HepG2 (cell line): Measurements from ENCODE around the gene LCK. TPM values are rescaled to one million over a fixed set of nuclear protein-coding genes. Genes with fewer than 3 reads are reported as not detected.

Experiments
- ATAC-seq: fragments of 200-7000 bp; cut with Tn5 transposase; 3 replicates; pipeline ENCODE4 v1.9.1; 2020; ENCODE audit warnings: mild to moderate bottlenecking, moderate library complexity
- BruUV-seq: library from RNA; stranded (reverse); fragments of 400-500 nt; replicated peaks from 2 replicates; lab custom pipeline; 2021; lab: Mats Ljungman, UMichigan
- CTCF ChIA-PET: fragments of 300-600 bp; formaldehyde crosslinking; extraction: SDS; loops from one replicate; lab custom pipeline; 2021; ENCODE audit warnings: low total read pairs, inconsistent platforms, low intra/inter-chr PET ratio; lab: Yijun Ruan, JAX
- POLR2A ChIA-PET: fragments of 350-600 bp; sonication (Branson Sonifier 250); formaldehyde crosslinking; loops from one replicate; lab custom pipeline; 2020; ENCODE audit warnings: antibody characterized with exemption, inconsistent platforms; lab: Yijun Ruan, JAX
- DNase-seq: peaks from one replicate; pipeline ENCODE4 v3.0.0-alpha.2; 2015; ENCODE audit warnings: low spot score
- FAIRE-seq: peaks from 3 replicates; lab custom pipeline; 2011; peaks lifted over from hg19 to GRCh38; lab: Jason Lieb, UNC
- H2AFZ ChIP-seq: one replicate; pipeline ENCODE4 v1.6.1; 2011; ENCODE audit warnings: low read length, inconsistent platforms
- H3K27ac ChIP-seq: fragments of 300-600 bp; 3 replicates; pipeline ENCODE4 v1.8.0; 2011; ENCODE audit warnings: mixed run types, mild to moderate bottlenecking, mixed read lengths, low read length, inconsistent platforms; ENCODE audit not compliant: insufficient read depth; ENCODE audit errors: extremely low read length
- H3K27me3 ChIP-seq, 2 experiments: fragments of 200-600 bp in 1 of 2; 2 replicates in 1 of 2; 3 replicates in 1 of 2; pipeline versions ENCODE4 v1.6.0 to v1.8.0; 2011; ENCODE audit warnings: low read length in 2 of 2, mild to moderate bottlenecking in 2 of 2, moderate library complexity in 2 of 2, inconsistent platforms in 1 of 2; ENCODE audit not compliant: insufficient read depth in 2 of 2, control insufficient read depth in 1 of 2
- H3K36me3 ChIP-seq, 2 experiments: fragments of 200-600 bp in 1 of 2; replicated peaks in 1 of 2; 2 replicates in 1 of 2; 3 replicates in 1 of 2; pipeline versions ENCODE4 v1.5.1 to v1.8.0; 2011; ENCODE audit warnings: low read length in 2 of 2, inconsistent platforms in 1 of 2; ENCODE audit not compliant: insufficient read depth in 2 of 2, control insufficient read depth in 1 of 2
- H3K4me1 ChIP-seq: 2 replicates; pipeline ENCODE4 v1.5.1; 2012; ENCODE audit warnings: low read length, inconsistent platforms; ENCODE audit not compliant: insufficient read depth
- H3K4me2 ChIP-seq: 2 replicates; pipeline ENCODE4 v1.6.0; 2011; ENCODE audit warnings: low read depth, low read length, inconsistent platforms
- H3K4me3 ChIP-seq, 3 experiments: fragments of 200-600 bp in 1 of 3; sonication (generic), shearing (Covaris generic) in 1 of 3; replicated peaks in 1 of 3; 2 replicates each; pipeline ENCODE4 v1.5.1; 2011 to 2016; ENCODE audit warnings: low read length in 3 of 3, inconsistent platforms in 2 of 3, low read depth in 2 of 3, mild to moderate bottlenecking in 2 of 3, control low read depth in 1 of 3, mixed read lengths in 1 of 3; ENCODE audit not compliant: insufficient read depth in 1 of 3
- H3K79me2 ChIP-seq: one replicate; pipeline ENCODE4 v1.6.1; 2011; ENCODE audit warnings: low read length, inconsistent platforms; ENCODE audit not compliant: insufficient read depth
- H3K9ac ChIP-seq: 2 replicates; pipeline ENCODE4 v1.6.0; 2011; ENCODE audit warnings: mild to moderate bottlenecking, low read depth, low read length, inconsistent platforms; ENCODE audit not compliant: insufficient read depth
- H3K9me3 ChIP-seq: 2 replicates; pipeline ENCODE4 v1.5.1; 2012; ENCODE audit warnings: mild to moderate bottlenecking, low read length
- H4K20me1 ChIP-seq: 2 replicates; pipeline ENCODE4 v1.6.0; 2011; ENCODE audit warnings: inconsistent platforms, mild to moderate bottlenecking, low read length, moderate library complexity; ENCODE audit not compliant: insufficient read depth
- BCL6 ChIP-seq: IDR thresholded peaks from 2 replicates; pipeline ENCODE4 v1.6.1; 2016; ENCODE audit warnings: missing genetic modification reagents, missing compliant biosample characterization
- GATA4 ChIP-seq: sonication (generic); IDR thresholded peaks from 2 replicates; pipeline ENCODE4 v1.6.1; 2016; ENCODE audit warnings: antibody characterized with exemption, low read depth, borderline replicate concordance
- KDM1A ChIP-seq: IDR thresholded peaks from 2 replicates; pipeline ENCODE4 v1.6.1; 2016; ENCODE audit warnings: missing compliant biosample characterization
- POLR2A ChIP-seq, 2 experiments: IDR thresholded peaks; 2 replicates each; pipeline ENCODE4 v1.6.1; 2011; ENCODE audit warnings: low read depth in 2 of 2, low read length in 2 of 2, mild to moderate bottlenecking in 1 of 2, moderate library complexity in 1 of 2; ENCODE audit not compliant: insufficient read depth in 1 of 2
- ZC3H13 ChIP-seq: sonication (generic); formaldehyde crosslinking; IDR thresholded peaks from 2 replicates; pipeline ENCODE4 v1.8.1; 2023; ENCODE audit warnings: mild to moderate bottlenecking, missing genetic modification reagents, moderate library complexity
- ZNF121 ChIP-seq: sonication (generic); formaldehyde crosslinking; IDR thresholded peaks from 2 replicates; pipeline ENCODE4 v1.5.0; 2020; ENCODE audit warnings: mild to moderate bottlenecking, missing genetic modification reagents
- ZNF350 ChIP-seq: sonication (generic); formaldehyde crosslinking; IDR thresholded peaks from 2 replicates; pipeline ENCODE4 v1.4.0; 2020; ENCODE audit warnings: mild to moderate bottlenecking, low read depth, missing genetic modification reagents, borderline replicate concordance
- ZNF589 ChIP-seq: sonication (generic); formaldehyde crosslinking; conservative IDR thresholded peaks from 2 replicates; pipeline ENCODE4 v1.8.0; 2022; ENCODE audit warnings: mild to moderate bottlenecking, moderate library complexity, missing genetic modification reagents
- ZNF709 ChIP-seq: sonication (generic); formaldehyde crosslinking; IDR thresholded peaks from 2 replicates; pipeline ENCODE4 v1.5.0; 2020; ENCODE audit warnings: mild to moderate bottlenecking, missing genetic modification reagents
- WGBS: methylation state at CpG from one replicate; pipeline ENCODE4 v1.1.6; 2017; ENCODE audit warnings: low lambda C conversion rate; 5-methylcytosine and 5-hydroxymethylcytosine counted together
- in situ Hi-C: cut with HindIII; loops from 2 replicates; pipeline ENCODE4 v1.10.0; 2017; ENCODE audit warnings: low pct_unique_long_range_greater_than_20kb; ENCODE audit not compliant: extremely low pct_ligation_motif_present
- intact Hi-C: fragments of 100-400 bp; cut with micrococcal nuclease; formaldehyde crosslinking; loops from one replicate; pipeline ENCODE4 v1.10.0; 2022; ENCODE audit not compliant: unreplicated experiment
- polyA plus RNA-seq, 8 experiments: library from polyadenylated mRNA; depleted of rRNA in 3 of 8; stranded (reverse) in 7 of 8; unstranded in 1 of 8; fragments of >200 nt; fragmentation: Illumina TruSeq in 4 of 8; extraction: Trizol in 4 of 8; gene quantifications; 2 replicates each; pipeline versions ENCODE4 v1.2.1 to v1.2.3, GENCODE V29; 2011 to 2016; ENCODE audit warnings: low read depth in 4 of 8, missing spikeins in 1 of 8, mixed read lengths in 1 of 8; ENCODE audit not compliant: insufficient read depth in 1 of 8
- total RNA-seq, 5 experiments: library from RNA; depleted of rRNA; stranded (reverse); fragments of >200 nt; fragmentation: Illumina TruSeq; extraction: Trizol; gene quantifications; 2 replicates each; pipeline ENCODE4 v1.2.3, GENCODE V29; 2016; ENCODE audit warnings: low read depth in 1 of 5
- TF ChIP-seq, protein P1 (sequence below): sonication (generic); formaldehyde crosslinking; IDR thresholded peaks from 2 replicates; pipeline ENCODE4 v1.4.0; 2020; ENCODE audit warnings: missing genetic modification reagents

LCK gene
- total and polyA plus RNA-seq, 2 of the 13 experiments (the other 11 are each of a cell fraction or from before 2014, with no cell fraction given) = 0.93 to 1.8 TPM

DNA sequence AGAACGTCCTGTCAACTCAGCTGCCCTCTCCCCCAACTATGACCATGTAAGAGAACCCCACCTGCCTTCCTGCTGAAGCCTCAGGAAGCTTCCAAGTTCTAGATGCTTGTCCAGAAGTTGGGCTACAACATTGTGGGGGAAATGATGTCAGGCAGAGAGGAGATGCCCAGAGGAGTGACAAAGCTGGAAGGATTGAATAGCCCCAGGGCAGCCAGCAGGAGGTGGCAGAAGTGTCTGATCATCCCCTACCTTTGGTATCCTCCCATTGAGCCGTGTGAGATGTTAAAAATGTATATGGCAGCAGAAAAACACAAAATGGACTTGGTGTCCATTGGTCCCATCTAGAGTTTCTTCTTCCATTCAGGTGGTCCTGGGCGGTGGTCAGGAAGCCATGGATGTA is 22.3 kb upstream of the LCK start:
- no peak overlapping the region for H2AFZ ChIP-seq
- peaks cover 6% of the 10 kb centered on the region for H3K79me2 ChIP-seq
- H3K4me2 ChIP-seq = no peak overlapping the region
- ATAC-seq (no peak), DNase-seq (no peak), FAIRE-seq (no peak)
- H3K27ac ChIP-seq = no peak overlapping the region
- WGBS = 94% methylated on average over 3 of the region's 3 CpGs
- peaks cover 6% of the 10 kb centered on the region for H3K4me1 ChIP-seq
- no TSS peak for BruUV-seq
- ChIA-PET POLR2A (interaction anchor here (3.3 kb wide), 1 partner anchor 13 kb away, joined by 12 read pairs; no protein-coding TSS in a partner anchor), CTCF (no interaction called here)
- in situ Hi-C loops (no loop called here), intact Hi-C loops (no loop called here)
- H3K4me3 ChIP-seq = no peak overlapping the region
- no peaks in the 10 kb centered on the region for H4K20me1 ChIP-seq
- no peaks in the 10 kb centered on the region for H3K9me3 ChIP-seq
- H3K27me3 ChIP-seq = no peaks in the 10 kb centered on the region
- TF ChIP-seq ZNF709 (CRISPR knock-in tag) = no peak
- no peak for TF ChIP-seq ZNF350 (CRISPR knock-in tag)
- no peak for TF ChIP-seq ZNF121
- no peak for TF ChIP-seq GATA4
- TF ChIP-seq ZC3H13 (CRISPR knock-in tag) = no peak
- TF ChIP-seq BCL6 (CRISPR knock-in tag) = no peak
- no peak for TF ChIP-seq ZNF589 (CRISPR knock-in tag)
- no peak for TF ChIP-seq KDM1A (CRISPR knock-in tag)
- no peak overlapping the region for H3K9ac ChIP-seq
- H3K36me3 ChIP-seq = peaks cover 26 to 51% of the 10 kb centered on the region in 2 experiments

DNA sequence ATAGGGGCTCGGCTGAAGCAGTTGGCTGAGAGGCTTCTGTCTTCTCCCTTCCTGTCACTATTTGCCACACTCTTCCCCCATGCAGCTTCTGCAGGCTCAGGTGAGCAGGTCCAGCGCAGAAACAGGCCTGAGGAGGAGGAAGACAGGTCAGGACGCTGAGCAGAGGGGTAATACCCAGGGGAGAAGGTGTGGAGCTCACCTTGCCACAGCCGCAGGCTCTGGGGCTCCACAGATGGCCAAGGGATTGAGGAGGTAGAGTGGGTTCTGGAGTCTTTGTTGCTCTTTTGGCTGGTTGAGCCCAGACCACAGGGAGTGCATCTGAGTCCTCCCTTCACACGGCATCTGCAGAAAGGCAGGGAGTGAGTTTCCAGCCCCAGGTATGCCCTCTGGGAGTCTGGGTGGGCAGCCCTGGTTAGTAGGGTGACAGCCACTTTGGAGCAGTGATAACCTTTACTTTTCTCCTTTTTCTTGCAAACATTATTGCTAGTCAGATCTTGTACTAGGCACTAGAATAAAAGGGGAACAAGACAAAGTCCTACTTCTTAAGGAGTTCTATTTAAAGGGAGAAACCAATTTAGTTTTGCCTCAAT is 19.1 kb upstream of the LCK start:
- intact Hi-C loops = no loop called here
- Histone ChIP-seq H3K9ac (no peak overlapping the region), H3K36me3 (peaks cover 18 to 34% of the 10 kb centered on the region in 2 experiments), H3K79me2 (no peaks in the 10 kb centered on the region), H3K27me3 (no peaks in the 10 kb centered on the region), H4K20me1 (no peaks in the 10 kb centered on the region), H2AFZ (no peak overlapping the region), H3K4me2 (no peak overlapping the region), H3K4me3 (no peak overlapping the region), H3K9me3 (no peaks in the 10 kb centered on the region), H3K4me1 (peaks cover 14% of the 10 kb centered on the region), H3K27ac (no peak overlapping the region)
- ChIA-PET POLR2A (interaction anchor here (0.6 to 2.6 kb wide), 3 partner anchors 10 to 159 kb away, joined by 3 to 8 read pairs (median 4); partner anchors contain the start of genes LCK and TMEM39B), CTCF (no interaction called here)
- WGBS = 98% methylated on average over 4 of the region's 5 CpGs
- DNase-seq (no peak), ATAC-seq (no peak), FAIRE-seq (no peak)
- no TSS peak for BruUV-seq
- in situ Hi-C loops = no loop called here
- TF ChIP-seq, protein P1, sequence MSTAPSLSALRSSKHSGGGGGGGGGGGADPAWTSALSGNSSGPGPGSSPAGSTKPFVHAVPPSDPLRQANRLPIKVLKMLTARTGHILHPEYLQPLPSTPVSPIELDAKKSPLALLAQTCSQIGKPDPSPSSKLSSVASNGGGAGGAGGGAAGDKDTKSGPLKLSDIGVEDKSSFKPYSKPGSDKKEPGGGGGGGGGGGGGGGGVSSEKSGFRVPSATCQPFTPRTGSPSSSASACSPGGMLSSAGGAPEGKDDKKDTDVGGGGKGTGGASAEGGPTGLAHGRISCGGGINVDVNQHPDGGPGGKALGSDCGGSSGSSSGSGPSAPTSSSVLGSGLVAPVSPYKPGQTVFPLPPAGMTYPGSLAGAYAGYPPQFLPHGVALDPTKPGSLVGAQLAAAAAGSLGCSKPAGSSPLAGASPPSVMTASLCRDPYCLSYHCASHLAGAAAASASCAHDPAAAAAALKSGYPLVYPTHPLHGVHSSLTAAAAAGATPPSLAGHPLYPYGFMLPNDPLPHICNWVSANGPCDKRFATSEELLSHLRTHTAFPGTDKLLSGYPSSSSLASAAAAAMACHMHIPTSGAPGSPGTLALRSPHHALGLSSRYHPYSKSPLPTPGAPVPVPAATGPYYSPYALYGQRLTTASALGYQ (CRISPR knock-in tag) = no peak
- TF ChIP-seq POLR2A (IDR thresholded peaks at IDR 0.05; ENCODE audit: insufficient read depth in 1 of 2, low read depth in 2 of 2, low read length in 2 of 2) (peak in 1 of 2 experiments; percentile 40; a peak in 1 of 4 replicates), ZC3H13 (CRISPR knock-in tag) (0 out of 2 replicates have a peak, but pooled peaks have one; percentile 35)
